A549 (cell line): ENCODE data around the gene XRCC4.

ENCODE experiments used
- EHMT2 ChIP-seq: fragments of 200-600 bp; sonication (generic); IDR thresholded peaks from 2 replicates; pipeline ENCODE4 v1.6.1; 2016; ENCODE audit warnings: antibody characterized with exemption, low read depth, mild to moderate bottlenecking, moderate library complexity
- EP300 ChIP-seq, 2 experiments: fragments of >200 bp; sonication (Bioruptor Twin); formaldehyde crosslinking; IDR thresholded peaks; 2 replicates in 1 of 2; 3 replicates in 1 of 2; pipeline ENCODE4 v1.6.1; 2016 to 2017
- JUN ChIP-seq, 2 experiments: fragments of >200 bp; sonication (Bioruptor Twin); formaldehyde crosslinking; IDR thresholded peaks; 2 replicates in 1 of 2; 3 replicates in 1 of 2; pipeline ENCODE4 v1.6.1; 2016 to 2017
- KDM1A ChIP-seq: fragments of 200-600 bp; sonication (generic); IDR thresholded peaks from 2 replicates; pipeline ENCODE4 v1.6.1; 2016; ENCODE audit warnings: low read depth, mild to moderate bottlenecking
- MAFK ChIP-seq: fragments of 450-650 bp; IDR thresholded peaks from 2 replicates; pipeline ENCODE4 v1.6.1; 2014; ENCODE audit not compliant: partially characterized antibody
- MYC ChIP-seq: IDR thresholded peaks from 2 replicates; pipeline ENCODE4 v1.6.1; 2012; ENCODE audit warnings: mild to moderate bottlenecking, inconsistent platforms, low read length, improper control_type of control experiment, borderline replicate concordance
- POLR2A ChIP-seq: IDR thresholded peaks from 2 replicates; pipeline ENCODE4 v1.6.1; 2012; ENCODE audit warnings: mild to moderate bottlenecking, low read length
- POLR2AphosphoS2 ChIP-seq: conservative IDR thresholded peaks from 2 replicates; pipeline ENCODE4 v1.6.1; 2012; ENCODE audit warnings: low read length, improper control_type of control experiment, inconsistent platforms
- RAD21 ChIP-seq, 2 experiments: fragments of >200 bp in 1 of 2; sonication (Bioruptor Twin) in 1 of 2; formaldehyde crosslinking in 1 of 2; IDR thresholded peaks in 1 of 2; conservative IDR thresholded peaks in 1 of 2; 2 replicates in 1 of 2; 3 replicates in 1 of 2; pipeline ENCODE4 v1.6.1; 2012 to 2018; ENCODE audit warnings: inconsistent platforms in 1 of 2
- RCOR1 ChIP-seq: fragments of 150-350 bp; IDR thresholded peaks from 2 replicates; pipeline ENCODE4 v1.6.1; 2014; ENCODE audit warnings: antibody characterized with exemption, low read length, low read depth
- SREBF2 ChIP-seq: fragments of 450-650 bp; IDR thresholded peaks from 2 replicates; pipeline ENCODE4 v1.6.1; 2014; ENCODE audit warnings: mild to moderate bottlenecking, moderate library complexity
- TF ChIP-seq, protein P1 (sequence below): fragments of >200 bp; sonication (Bioruptor Twin); formaldehyde crosslinking; IDR thresholded peaks from 3 replicates; pipeline ENCODE4 v1.5.1; 2016
- TF ChIP-seq, protein P2 (sequence below): fragments of 200-600 bp; sonication (generic); IDR thresholded peaks from 2 replicates; pipeline ENCODE4 v1.6.1; 2016; ENCODE audit warnings: antibody characterized with exemption, mild to moderate bottlenecking, moderate library complexity
- TF ChIP-seq, protein P3 (sequence below): fragments of 450-650 bp; IDR thresholded peaks from 2 replicates; pipeline ENCODE4 v1.6.1; 2014; ENCODE audit warnings: antibody characterized with exemption

DNA sequence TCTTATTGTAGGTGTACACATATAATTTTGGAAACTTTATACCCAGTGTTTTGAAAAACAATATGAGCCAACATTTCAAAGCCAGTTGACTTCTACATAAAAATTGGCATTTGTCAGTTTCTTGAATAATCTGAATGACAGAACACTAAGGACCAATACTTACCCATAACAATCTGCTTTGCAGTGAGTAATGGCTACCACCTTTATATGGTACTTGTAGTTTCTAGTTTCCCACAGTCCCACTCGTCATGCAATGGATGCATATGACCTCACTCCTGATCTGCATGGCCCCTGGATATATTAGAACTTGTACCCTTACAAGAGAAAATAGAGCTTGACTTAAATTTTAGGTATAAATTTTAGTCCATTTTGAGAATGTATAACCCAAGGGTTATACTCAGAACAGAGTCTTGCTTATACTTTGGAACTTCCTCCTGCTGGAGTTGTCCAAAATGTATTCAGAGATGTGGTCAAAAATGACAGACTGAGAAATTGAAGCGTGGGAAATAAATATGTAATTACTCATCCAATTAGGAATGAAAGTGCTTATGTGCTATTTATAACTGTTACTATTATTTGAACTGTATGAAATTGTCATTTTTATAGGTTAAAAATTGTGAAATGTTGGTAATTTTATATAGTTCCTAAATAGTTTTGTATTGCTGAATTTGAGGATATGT, 19.5 kb downstream of the XRCC4 start:
- TF ChIP-seq, protein P1, sequence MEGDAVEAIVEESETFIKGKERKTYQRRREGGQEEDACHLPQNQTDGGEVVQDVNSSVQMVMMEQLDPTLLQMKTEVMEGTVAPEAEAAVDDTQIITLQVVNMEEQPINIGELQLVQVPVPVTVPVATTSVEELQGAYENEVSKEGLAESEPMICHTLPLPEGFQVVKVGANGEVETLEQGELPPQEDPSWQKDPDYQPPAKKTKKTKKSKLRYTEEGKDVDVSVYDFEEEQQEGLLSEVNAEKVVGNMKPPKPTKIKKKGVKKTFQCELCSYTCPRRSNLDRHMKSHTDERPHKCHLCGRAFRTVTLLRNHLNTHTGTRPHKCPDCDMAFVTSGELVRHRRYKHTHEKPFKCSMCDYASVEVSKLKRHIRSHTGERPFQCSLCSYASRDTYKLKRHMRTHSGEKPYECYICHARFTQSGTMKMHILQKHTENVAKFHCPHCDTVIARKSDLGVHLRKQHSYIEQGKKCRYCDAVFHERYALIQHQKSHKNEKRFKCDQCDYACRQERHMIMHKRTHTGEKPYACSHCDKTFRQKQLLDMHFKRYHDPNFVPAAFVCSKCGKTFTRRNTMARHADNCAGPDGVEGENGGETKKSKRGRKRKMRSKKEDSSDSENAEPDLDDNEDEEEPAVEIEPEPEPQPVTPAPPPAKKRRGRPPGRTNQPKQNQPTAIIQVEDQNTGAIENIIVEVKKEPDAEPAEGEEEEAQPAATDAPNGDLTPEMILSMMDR, result no peak
- TF ChIP-seq RAD21 (conservative IDR thresholded peaks at IDR 0.05 in 1 of 2, IDR thresholded peaks at IDR 0.05 in 1 of 2), result no peak
- TF ChIP-seq, protein P2, sequence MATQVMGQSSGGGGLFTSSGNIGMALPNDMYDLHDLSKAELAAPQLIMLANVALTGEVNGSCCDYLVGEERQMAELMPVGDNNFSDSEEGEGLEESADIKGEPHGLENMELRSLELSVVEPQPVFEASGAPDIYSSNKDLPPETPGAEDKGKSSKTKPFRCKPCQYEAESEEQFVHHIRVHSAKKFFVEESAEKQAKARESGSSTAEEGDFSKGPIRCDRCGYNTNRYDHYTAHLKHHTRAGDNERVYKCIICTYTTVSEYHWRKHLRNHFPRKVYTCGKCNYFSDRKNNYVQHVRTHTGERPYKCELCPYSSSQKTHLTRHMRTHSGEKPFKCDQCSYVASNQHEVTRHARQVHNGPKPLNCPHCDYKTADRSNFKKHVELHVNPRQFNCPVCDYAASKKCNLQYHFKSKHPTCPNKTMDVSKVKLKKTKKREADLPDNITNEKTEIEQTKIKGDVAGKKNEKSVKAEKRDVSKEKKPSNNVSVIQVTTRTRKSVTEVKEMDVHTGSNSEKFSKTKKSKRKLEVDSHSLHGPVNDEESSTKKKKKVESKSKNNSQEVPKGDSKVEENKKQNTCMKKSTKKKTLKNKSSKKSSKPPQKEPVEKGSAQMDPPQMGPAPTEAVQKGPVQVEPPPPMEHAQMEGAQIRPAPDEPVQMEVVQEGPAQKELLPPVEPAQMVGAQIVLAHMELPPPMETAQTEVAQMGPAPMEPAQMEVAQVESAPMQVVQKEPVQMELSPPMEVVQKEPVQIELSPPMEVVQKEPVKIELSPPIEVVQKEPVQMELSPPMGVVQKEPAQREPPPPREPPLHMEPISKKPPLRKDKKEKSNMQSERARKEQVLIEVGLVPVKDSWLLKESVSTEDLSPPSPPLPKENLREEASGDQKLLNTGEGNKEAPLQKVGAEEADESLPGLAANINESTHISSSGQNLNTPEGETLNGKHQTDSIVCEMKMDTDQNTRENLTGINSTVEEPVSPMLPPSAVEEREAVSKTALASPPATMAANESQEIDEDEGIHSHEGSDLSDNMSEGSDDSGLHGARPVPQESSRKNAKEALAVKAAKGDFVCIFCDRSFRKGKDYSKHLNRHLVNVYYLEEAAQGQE, result no peak
- no peak for TF ChIP-seq POLR2A
- no peak for TF ChIP-seq EP300 (IDR thresholded peaks at IDR 0.05)
- no peak for TF ChIP-seq POLR2AphosphoS2
- TF ChIP-seq MYC, result no peak
- no peak for TF ChIP-seq RCOR1
- TF ChIP-seq, protein P3, sequence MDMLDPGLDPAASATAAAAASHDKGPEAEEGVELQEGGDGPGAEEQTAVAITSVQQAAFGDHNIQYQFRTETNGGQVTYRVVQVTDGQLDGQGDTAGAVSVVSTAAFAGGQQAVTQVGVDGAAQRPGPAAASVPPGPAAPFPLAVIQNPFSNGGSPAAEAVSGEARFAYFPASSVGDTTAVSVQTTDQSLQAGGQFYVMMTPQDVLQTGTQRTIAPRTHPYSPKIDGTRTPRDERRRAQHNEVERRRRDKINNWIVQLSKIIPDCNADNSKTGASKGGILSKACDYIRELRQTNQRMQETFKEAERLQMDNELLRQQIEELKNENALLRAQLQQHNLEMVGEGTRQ, result no peak
- TF ChIP-seq KDM1A, result no peak
- TF ChIP-seq SREBF2, result no peak
- TF ChIP-seq EHMT2, result no peak
- no peak for TF ChIP-seq MAFK
- no peak for TF ChIP-seq JUN (IDR thresholded peaks at IDR 0.05)
